Measurements from ENCODE around the gene DPM2. TPM values are rescaled to one million over a fixed set of nuclear protein-coding genes. Genes with fewer than 3 reads are reported as not detected.

DPM2 gene
- total RNA-seq, 6 experiments from 2014 or later = 10.6 to 19.1 (median 13.9) TPM

DNA sequence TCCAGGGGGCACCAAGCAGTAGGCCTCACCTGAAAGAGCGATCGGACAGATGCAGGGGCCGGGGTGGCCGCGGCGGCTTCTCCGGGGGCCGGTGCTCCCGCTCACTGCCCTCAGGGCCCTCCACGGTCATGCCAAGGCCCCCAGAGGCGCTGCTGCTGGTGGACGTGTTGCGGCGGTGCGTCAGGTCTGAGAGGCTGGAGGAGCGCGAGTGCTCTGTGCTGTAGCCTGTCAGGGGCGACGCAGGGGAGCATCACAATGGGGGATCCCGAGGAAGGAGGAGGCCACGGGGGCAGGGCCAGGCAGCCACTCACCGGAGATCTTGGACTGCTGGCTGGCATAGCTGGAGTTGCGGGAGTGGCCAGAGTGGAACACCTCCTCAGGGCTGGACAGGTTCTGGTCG is 7.7 kb upstream of the DPM2 start:
- Histone ChIP-seq H3K36me3 (peaks cover 0 to 47% (median 14%) of the 10 kb centered on the region in 4 donors), H3K4me1 (no peaks in the 10 kb centered on the region), H3K9me3 (no peaks in the 10 kb centered on the region), H3K27ac (no peak overlapping the region), H3K4me3 (no peak overlapping the region), H3K27me3 (no peaks in the 10 kb centered on the region)
- intact Hi-C loops (cut with DNase I) = no loop called here
- TF ChIP-seq, protein P1, sequence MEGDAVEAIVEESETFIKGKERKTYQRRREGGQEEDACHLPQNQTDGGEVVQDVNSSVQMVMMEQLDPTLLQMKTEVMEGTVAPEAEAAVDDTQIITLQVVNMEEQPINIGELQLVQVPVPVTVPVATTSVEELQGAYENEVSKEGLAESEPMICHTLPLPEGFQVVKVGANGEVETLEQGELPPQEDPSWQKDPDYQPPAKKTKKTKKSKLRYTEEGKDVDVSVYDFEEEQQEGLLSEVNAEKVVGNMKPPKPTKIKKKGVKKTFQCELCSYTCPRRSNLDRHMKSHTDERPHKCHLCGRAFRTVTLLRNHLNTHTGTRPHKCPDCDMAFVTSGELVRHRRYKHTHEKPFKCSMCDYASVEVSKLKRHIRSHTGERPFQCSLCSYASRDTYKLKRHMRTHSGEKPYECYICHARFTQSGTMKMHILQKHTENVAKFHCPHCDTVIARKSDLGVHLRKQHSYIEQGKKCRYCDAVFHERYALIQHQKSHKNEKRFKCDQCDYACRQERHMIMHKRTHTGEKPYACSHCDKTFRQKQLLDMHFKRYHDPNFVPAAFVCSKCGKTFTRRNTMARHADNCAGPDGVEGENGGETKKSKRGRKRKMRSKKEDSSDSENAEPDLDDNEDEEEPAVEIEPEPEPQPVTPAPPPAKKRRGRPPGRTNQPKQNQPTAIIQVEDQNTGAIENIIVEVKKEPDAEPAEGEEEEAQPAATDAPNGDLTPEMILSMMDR (IDR thresholded peaks at IDR 0.05) = no peak
- no peak for TF ChIP-seq POLR2A (IDR thresholded peaks at IDR 0.05)
- DNase-seq (no peak), ATAC-seq (no peak)
- WGBS (ENCODE audit: insufficient coverage, low coverage, low lambda C conversion rate, missing lambda C conversion rate) = 84% methylated on average over 6 of the region's 24 CpGs

DNA sequence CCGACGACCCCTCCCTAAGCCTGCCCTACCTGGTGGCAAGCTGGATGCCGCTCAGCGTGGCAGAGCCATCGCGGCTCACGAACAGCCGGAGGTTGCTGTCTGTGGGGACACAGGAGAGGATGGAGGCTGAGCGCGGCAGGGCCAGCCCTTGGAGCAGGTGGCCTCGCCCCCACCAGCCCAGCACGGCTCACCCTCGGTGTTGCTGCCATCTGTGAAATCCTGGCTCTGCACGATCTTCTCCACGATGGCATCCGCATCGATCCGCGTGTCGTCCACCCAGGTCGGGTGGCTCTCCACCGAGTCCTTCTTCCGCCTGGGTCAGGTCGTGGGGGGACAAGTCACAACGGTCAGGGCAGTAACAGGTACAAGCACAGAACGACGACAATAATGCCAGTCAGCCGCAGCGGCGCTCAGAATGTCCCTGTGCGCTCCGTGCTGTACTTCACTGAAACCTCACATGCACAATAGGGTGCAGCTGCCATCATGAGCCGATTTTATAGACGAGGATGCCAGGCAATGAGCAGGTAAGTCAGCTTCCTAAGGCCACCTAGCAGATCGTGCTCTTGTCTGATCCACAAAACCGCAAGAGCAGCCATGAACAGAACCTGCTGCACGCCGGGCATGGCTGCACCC is 7.0 kb upstream of the DPM2 start:
- ATAC-seq (no peak), DNase-seq (peak in 1 of 3 donors; percentile 23)
- Histone ChIP-seq H3K4me1 (no peaks in the 10 kb centered on the region), H3K4me3 (no peak overlapping the region), H3K27ac (no peak overlapping the region), H3K27me3 (no peaks in the 10 kb centered on the region), H3K36me3 (peaks cover 0 to 47% (median 16%) of the 10 kb centered on the region in 4 donors), H3K9me3 (no peaks in the 10 kb centered on the region)
- intact Hi-C loops (cut with DNase I) = loop anchor here (5.0 kb wide), 2 partner anchors 88 to 93 kb away; no protein-coding TSS in a partner anchor
- WGBS (ENCODE audit: insufficient coverage, low coverage, low lambda C conversion rate, missing lambda C conversion rate) = 80% methylated on average over 2 of the region's 38 CpGs
- TF ChIP-seq, protein P1 (IDR thresholded peaks at IDR 0.05) = no peak
- TF ChIP-seq POLR2A (IDR thresholded peaks at IDR 0.05) = no peak

DNA sequence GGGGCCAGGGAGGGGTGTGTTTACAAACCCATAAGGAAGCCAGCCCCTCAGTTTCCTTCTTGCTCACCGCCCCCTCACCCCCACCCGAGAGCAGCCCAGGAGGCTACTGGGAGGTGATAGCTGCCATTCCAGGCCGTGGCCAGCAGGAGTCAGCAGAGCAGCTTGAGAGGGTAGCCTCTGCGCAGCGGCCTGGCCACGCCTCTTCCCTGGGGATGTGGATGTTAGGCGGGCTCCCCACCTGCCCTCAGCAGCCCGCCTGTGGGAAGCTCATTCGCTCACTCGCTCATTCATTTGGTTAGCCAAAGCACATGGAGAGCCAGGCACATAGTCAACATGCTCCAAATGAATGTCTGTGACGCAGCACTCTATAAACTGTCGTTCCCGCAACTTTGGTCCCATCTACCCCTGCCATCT is 6.1 kb upstream of the DPM2 start:
- H3K27ac ChIP-seq = no peak overlapping the region
- H3K4me1 ChIP-seq = no peaks in the 10 kb centered on the region
- no peak overlapping the region for H3K4me3 ChIP-seq
- TF ChIP-seq POLR2A (IDR thresholded peaks at IDR 0.05) = no peak
- TF ChIP-seq, protein P1 (IDR thresholded peaks at IDR 0.05) = peak; percentile 77 to 90 (median 84)
- ATAC-seq = peak; percentile 70 to 85 (median 75)
- peak; percentile 81 to 88 (median 84) for DNase-seq
- H3K36me3 ChIP-seq = peaks cover 0 to 47% (median 16%) of the 10 kb centered on the region in 4 donors
- no peaks in the 10 kb centered on the region for H3K9me3 ChIP-seq
- whole genome bisulfite sequencing (ENCODE audit: insufficient coverage, low coverage, low lambda C conversion rate, missing lambda C conversion rate) = 85% methylated on average over 2 of the region's 13 CpGs
- no peaks in the 10 kb centered on the region for H3K27me3 ChIP-seq
- intact Hi-C loops (cut with DNase I) = loop anchor here (5.0 kb wide), 2 partner anchors 89 to 94 kb away; no protein-coding TSS in a partner anchor

DNA sequence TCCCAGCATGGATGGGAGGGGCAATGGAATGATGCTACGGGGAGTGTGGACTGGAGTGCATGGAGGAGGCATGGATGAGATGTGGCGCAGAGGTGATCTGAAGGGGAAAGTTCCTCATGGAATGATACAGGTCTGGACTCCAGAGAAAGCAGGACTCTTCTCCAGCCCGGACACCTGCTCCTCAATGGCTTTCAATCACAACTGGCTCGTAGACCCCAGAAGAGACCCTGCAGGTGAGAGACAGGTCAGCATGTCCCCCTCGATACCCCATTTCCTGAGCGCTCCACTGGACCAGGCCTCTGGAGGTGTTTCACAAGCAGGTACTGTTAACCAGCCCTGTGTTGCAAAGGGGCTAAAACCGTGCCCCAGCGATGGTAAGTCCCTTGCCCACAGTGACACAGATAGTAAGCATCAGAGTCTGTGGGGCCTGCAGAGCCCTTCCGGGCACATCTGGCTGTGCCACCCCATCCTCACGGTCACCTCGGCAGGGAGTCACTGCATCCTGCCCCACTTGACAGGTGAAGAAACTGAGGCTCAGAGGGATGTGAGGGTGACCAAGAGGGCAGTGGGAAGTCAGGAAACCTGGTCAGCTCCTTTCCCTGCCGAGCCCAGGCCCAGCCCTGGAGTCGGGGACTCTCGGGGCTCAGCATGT is 5.5 kb upstream of the DPM2 start:
- intact Hi-C loops (cut with DNase I) = loop anchor here (5.0 kb wide), 2 partner anchors 89 to 94 kb away; no protein-coding TSS in a partner anchor
- Histone ChIP-seq H3K9me3 (no peaks in the 10 kb centered on the region), H3K27ac (no peak overlapping the region), H3K36me3 (peaks cover 0 to 43% (median 16%) of the 10 kb centered on the region in 4 donors), H3K4me3 (no peak overlapping the region), H3K27me3 (no peaks in the 10 kb centered on the region), H3K4me1 (no peaks in the 10 kb centered on the region)
- DNase-seq (no peak), ATAC-seq (no peak)
- 40% methylated on average over 2 of the region's 14 CpGs for WGBS (ENCODE audit: insufficient coverage, low coverage, low lambda C conversion rate, missing lambda C conversion rate)
- TF ChIP-seq, protein P1 (IDR thresholded peaks at IDR 0.05) = no peak
- no peak for TF ChIP-seq POLR2A (IDR thresholded peaks at IDR 0.05)
